Ishikawa (cell line): ENCODE results near the gene DHPS.

Source experiments
- CEBPB ChIP-seq: IDR thresholded peaks from 2 replicates; pipeline ENCODE4 v1.6.1; 2012
- CREB1 ChIP-seq: IDR thresholded peaks from 2 replicates; pipeline ENCODE4 v1.6.1; 2012; ENCODE audit warnings: low read depth
- EGR1 ChIP-seq: IDR thresholded peaks from 2 replicates; pipeline ENCODE4 v1.6.1; 2012
- EP300 ChIP-seq: IDR thresholded peaks from 2 replicates; pipeline ENCODE4 v1.6.1; 2012; ENCODE audit warnings: borderline replicate concordance
- FOXM1 ChIP-seq: IDR thresholded peaks from 2 replicates; pipeline ENCODE4 v1.6.1; 2012; ENCODE audit warnings: low read depth, borderline replicate concordance
- NFIC ChIP-seq: IDR thresholded peaks from 2 replicates; pipeline ENCODE4 v1.6.1; 2012
- RAD21 ChIP-seq: IDR thresholded peaks from 2 replicates; pipeline ENCODE4 v1.6.1; 2012; ENCODE audit warnings: low read depth
- TAF1 ChIP-seq: IDR thresholded peaks from 2 replicates; pipeline ENCODE4 v1.6.1; 2012; ENCODE audit warnings: low read depth, mild to moderate bottlenecking
- TCF12 ChIP-seq: IDR thresholded peaks from 2 replicates; pipeline ENCODE4 v1.6.1; 2012; ENCODE audit warnings: low read depth
- TEAD4 ChIP-seq: IDR thresholded peaks from 2 replicates; pipeline ENCODE4 v1.6.1; 2012
- YY1 ChIP-seq: IDR thresholded peaks from 2 replicates; pipeline ENCODE4 v1.6.1; 2012; ENCODE audit warnings: low read depth
- ZBTB7A ChIP-seq: IDR thresholded peaks from 2 replicates; pipeline ENCODE4 v1.6.1; 2012; ENCODE audit warnings: low read depth
- TF ChIP-seq, protein P1 (sequence below): IDR thresholded peaks from 2 replicates; pipeline ENCODE4 v1.6.1; 2012
- TF ChIP-seq, protein P2 (sequence below): IDR thresholded peaks from 2 replicates; pipeline ENCODE4 v1.6.1; 2012; ENCODE audit warnings: low read depth, mild to moderate bottlenecking
- TF ChIP-seq, protein P3 (sequence below): IDR thresholded peaks from 2 replicates; pipeline ENCODE4 v1.6.1; 2012

Gene DHPS

DNA sequence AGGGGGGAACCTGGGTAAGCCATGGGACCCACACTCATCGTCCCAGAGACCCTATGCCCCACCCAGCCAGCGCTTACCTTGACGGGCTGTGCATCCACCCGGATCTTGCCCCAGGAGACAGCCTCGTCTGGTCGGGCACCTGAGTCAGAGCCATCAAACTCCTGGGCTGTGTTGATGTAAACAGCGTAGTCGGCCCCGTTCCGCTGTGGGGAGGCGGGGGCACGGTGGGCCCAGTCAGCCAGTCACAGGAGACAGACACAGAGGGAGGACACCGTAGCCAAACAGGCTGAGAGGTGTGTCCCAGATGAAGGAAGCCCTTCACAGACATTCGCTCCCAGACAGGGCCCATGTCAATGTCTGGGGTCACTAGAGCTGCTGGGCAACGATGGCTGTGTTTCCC is 5.7 kb downstream of the DHPS start:
- TF ChIP-seq FOXM1 (no peak), EGR1 (no peak), CEBPB (no peak), EP300 (no peak), NFIC (no peak), YY1 (no peak), TCF12 (no peak), TAF1 (no peak), RAD21 (no peak)
- TF ChIP-seq, protein P1, sequence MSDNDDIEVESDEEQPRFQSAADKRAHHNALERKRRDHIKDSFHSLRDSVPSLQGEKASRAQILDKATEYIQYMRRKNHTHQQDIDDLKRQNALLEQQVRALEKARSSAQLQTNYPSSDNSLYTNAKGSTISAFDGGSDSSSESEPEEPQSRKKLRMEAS = no peak
- TF ChIP-seq, protein P2, sequence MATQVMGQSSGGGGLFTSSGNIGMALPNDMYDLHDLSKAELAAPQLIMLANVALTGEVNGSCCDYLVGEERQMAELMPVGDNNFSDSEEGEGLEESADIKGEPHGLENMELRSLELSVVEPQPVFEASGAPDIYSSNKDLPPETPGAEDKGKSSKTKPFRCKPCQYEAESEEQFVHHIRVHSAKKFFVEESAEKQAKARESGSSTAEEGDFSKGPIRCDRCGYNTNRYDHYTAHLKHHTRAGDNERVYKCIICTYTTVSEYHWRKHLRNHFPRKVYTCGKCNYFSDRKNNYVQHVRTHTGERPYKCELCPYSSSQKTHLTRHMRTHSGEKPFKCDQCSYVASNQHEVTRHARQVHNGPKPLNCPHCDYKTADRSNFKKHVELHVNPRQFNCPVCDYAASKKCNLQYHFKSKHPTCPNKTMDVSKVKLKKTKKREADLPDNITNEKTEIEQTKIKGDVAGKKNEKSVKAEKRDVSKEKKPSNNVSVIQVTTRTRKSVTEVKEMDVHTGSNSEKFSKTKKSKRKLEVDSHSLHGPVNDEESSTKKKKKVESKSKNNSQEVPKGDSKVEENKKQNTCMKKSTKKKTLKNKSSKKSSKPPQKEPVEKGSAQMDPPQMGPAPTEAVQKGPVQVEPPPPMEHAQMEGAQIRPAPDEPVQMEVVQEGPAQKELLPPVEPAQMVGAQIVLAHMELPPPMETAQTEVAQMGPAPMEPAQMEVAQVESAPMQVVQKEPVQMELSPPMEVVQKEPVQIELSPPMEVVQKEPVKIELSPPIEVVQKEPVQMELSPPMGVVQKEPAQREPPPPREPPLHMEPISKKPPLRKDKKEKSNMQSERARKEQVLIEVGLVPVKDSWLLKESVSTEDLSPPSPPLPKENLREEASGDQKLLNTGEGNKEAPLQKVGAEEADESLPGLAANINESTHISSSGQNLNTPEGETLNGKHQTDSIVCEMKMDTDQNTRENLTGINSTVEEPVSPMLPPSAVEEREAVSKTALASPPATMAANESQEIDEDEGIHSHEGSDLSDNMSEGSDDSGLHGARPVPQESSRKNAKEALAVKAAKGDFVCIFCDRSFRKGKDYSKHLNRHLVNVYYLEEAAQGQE = no peak
- TF ChIP-seq, protein P3, sequence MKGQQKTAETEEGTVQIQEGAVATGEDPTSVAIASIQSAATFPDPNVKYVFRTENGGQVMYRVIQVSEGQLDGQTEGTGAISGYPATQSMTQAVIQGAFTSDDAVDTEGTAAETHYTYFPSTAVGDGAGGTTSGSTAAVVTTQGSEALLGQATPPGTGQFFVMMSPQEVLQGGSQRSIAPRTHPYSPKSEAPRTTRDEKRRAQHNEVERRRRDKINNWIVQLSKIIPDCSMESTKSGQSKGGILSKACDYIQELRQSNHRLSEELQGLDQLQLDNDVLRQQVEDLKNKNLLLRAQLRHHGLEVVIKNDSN = no peak

DNA sequence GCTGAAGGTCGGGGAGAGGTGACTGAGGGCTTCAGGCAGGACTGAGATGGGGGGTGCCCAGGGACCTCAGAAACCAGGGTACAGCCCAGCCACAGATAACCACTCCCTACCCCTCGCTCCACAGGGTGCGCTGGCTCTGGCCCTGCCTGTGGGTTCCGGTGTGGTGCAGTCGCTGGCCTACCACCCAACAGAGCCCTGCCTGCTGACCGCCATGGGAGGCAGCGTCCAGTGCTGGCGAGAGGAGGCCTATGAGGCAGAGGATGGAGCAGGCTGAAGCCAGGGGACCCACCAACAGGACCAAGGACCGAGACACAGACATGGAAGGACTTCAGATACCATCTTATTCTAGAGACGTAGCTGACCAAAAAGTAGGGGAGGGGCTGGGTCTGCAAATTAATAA is 6.3 kb downstream of the DHPS start:
- TF ChIP-seq TAF1 (no peak), TCF12 (no peak), FOXM1 (no peak), CEBPB (no peak), NFIC (no peak), TEAD4 (no peak), EP300 (no peak), YY1 (no peak), EGR1 (no peak), CREB1 (no peak)
- TF ChIP-seq, protein P1 = no peak
- TF ChIP-seq, protein P3 = no peak
- TF ChIP-seq, protein P2 = no peak

DNA sequence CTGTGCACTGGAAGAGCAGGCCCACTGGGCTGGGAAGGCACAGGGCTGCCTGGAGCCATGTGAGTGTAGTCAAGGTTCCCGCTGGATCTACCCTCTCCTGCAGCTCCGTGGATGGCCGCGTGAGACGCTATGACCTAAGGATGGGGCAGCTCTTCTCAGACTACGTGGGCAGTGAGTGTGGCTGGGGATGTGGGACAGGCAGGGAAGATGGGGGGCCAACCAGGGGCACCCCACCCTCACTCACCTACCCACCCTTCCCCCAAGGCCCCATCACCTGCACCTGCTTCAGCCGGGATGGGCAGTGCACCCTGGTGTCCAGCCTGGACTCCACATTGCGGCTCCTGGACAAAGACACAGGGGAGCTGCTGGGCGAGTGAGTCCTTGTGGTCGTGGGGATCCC is 8.9 kb downstream of the DHPS start:
- TF ChIP-seq CREB1 = no peak
- TF ChIP-seq ZBTB7A = no peak
- TF ChIP-seq TAF1 = no peak
- TF ChIP-seq, protein P3 = no peak
- TF ChIP-seq YY1 = no peak
- TF ChIP-seq, protein P2 = no peak
- TF ChIP-seq TEAD4 = no peak

DNA sequence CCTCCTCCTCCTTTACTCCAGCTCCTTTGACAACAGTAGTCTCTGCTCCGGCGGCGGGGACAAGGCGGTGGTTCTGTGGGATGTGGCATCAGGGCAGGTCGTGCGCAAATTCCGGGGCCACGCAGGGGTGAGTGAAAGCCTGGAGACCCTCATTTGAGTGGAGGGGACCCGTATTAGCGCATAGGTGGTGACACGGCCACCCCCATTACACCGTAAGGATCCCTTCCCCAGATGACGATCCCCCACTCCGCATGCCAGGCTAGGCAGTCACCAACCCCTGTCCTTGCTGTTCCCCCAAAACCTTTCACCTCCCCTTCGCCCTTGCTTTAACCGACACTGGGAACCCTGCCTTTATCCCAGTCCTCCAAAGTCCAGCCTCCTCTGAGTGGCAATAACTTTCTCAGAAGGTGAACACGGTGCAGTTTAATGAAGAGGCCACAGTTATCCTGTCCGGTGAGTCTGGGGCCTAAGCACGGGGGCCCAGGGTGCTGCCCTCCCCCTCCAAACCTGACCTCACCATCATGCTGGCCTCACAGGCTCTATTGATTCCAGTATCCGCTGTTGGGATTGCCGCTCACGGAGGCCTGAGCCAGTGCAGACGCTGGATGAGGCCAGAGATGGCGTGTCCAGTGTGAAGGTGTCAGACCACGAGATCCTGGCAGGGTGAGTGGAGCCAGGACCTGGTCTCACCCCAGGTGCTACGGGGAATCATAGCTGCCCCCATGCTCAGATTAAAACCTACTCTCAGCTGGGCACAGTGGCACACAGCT is 11.3 kb downstream of the DHPS start:
- TF ChIP-seq ZBTB7A (no peak), RAD21 (no peak), CREB1 (no peak), TCF12 (no peak), YY1 (no peak), FOXM1 (no peak), CEBPB (no peak), NFIC (no peak)
- TF ChIP-seq, protein P2 = no peak
- TF ChIP-seq, protein P3 = no peak
